K562 (cell line): Measurements from ENCODE around the gene LY6G6C. TPM values are rescaled to one million over a fixed set of nuclear protein-coding genes. Genes with fewer than 3 reads are reported as not detected.

Experiments
- CREB3 ChIP-seq: fragments of 450-650 bp; conservative IDR thresholded peaks from 2 replicates; pipeline ENCODE4 v1.6.1; 2016; ENCODE audit warnings: missing genetic modification characterization, low read depth, mild to moderate bottlenecking, missing compliant biosample characterization, moderate library complexity
- E2F1 ChIP-seq: sonication (generic); formaldehyde crosslinking; IDR thresholded peaks from 2 replicates; pipeline ENCODE4 v1.8.1; 2023; ENCODE audit warnings: mild to moderate bottlenecking, missing genetic modification reagents, moderate library complexity
- HNRNPH1 ChIP-seq: fragments of 200-400 bp; formaldehyde crosslinking; optimal IDR thresholded peaks from 2 replicates; pipeline ENCODE3; 2017; ENCODE audit warnings: low read depth, mild to moderate bottlenecking, low read length, moderate library complexity
- MEF2D ChIP-seq: conservative IDR thresholded peaks from 2 replicates; pipeline ENCODE4 v1.6.1; 2016; ENCODE audit warnings: low read depth, missing genetic modification characterization, missing compliant biosample characterization
- NCOR1 ChIP-seq: fragments of 450-650 bp; IDR thresholded peaks from 2 replicates; pipeline ENCODE4 v1.6.1; 2016; ENCODE audit warnings: mild to moderate bottlenecking, moderate library complexity
- PATZ1 ChIP-seq: fragments of 250-450 bp; sonication (Bioruptor Pico); IDR thresholded peaks from 2 replicates; pipeline ENCODE4 v1.5.0; 2020; ENCODE audit warnings: mild to moderate bottlenecking, borderline replicate concordance
- SAFB ChIP-seq: fragments of 200-400 bp; formaldehyde crosslinking; IDR thresholded peaks from 2 replicates; pipeline ENCODE4 v1.6.1; 2017; ENCODE audit warnings: low read depth, low read length, borderline replicate concordance
- STAT6 ChIP-seq: sonication (generic); formaldehyde crosslinking; IDR thresholded peaks from 2 replicates; pipeline ENCODE4 v1.8.1; 2023; ENCODE audit warnings: mild to moderate bottlenecking, missing genetic modification reagents
- TCF15 ChIP-seq: fragments of 250-450 bp; sonication (Bioruptor Pico); IDR thresholded peaks from 2 replicates; pipeline ENCODE4 v1.8.0; 2022; ENCODE audit warnings: moderate library complexity, mild to moderate bottlenecking, inconsistent platforms
- TSC22D4 ChIP-seq: fragments of 450-650 bp; IDR thresholded peaks from 2 replicates; pipeline ENCODE4 v1.6.1; 2016; ENCODE audit warnings: missing genetic modification characterization, missing biosample characterization, control low read depth
- XRCC4 ChIP-seq: IDR thresholded peaks from one replicate; pipeline ENCODE4 v1.6.1; 2011; ENCODE audit not compliant: insufficient read depth, insufficient read length; ENCODE audit errors: extremely low read depth
- ZBTB11 ChIP-seq, 3 experiments: fragments of 200-800 bp in 1 of 3; fragments of 250-450 bp in 1 of 3; fragments of 450-650 bp in 1 of 3; sonication (Bioruptor Pico) in 1 of 3; sonication (Bioruptor generic) in 1 of 3; formaldehyde crosslinking in 1 of 3; IDR thresholded peaks; 2 replicates each; pipeline versions ENCODE4 v1.6.1 to v1.8.0; 2016 to 2022; ENCODE audit warnings: mild to moderate bottlenecking in 2 of 3, missing genetic modification characterization in 2 of 3, missing compliant biosample characterization in 1 of 3, moderate library complexity in 1 of 3
- ZKSCAN1 ChIP-seq: fragments of 150-350 bp; IDR thresholded peaks from 2 replicates; pipeline ENCODE4 v1.6.1; 2016; ENCODE audit warnings: low read depth, low read length
- ZNF79 ChIP-seq: fragments of 250-450 bp; sonication (Bioruptor Pico); IDR thresholded peaks from 2 replicates; pipeline ENCODE4 v1.4.0; 2020; ENCODE audit warnings: low read depth, mild to moderate bottlenecking, moderate library complexity
- polyA plus RNA-seq, 8 experiments: library from polyadenylated mRNA; depleted of rRNA in 4 of 8; stranded (reverse) in 5 of 8; unstranded in 3 of 8; fragments of >200 nt; fragmentation: Nextera tagmentation in 2 of 8; fragmentation: Illumina TruSeq in 1 of 8; extraction: Ambion mirVana in 2 of 8; extraction: Trizol in 1 of 8; gene quantifications; 2 replicates each; pipeline versions ENCODE4 v1.2.1 to v1.2.3, GENCODE V29; 2011 to 2014; ENCODE audit warnings: inconsistent platforms in 1 of 8, missing spikeins in 1 of 8
- total RNA-seq, 7 experiments: library from RNA; depleted of rRNA in 6 of 7; stranded (reverse); fragments of >200 nt in 6 of 7; fragmentation: Illumina TruSeq in 2 of 7; extraction: Trizol in 2 of 7; gene quantifications; 2 replicates each; pipeline versions ENCODE4 v1.2.1 to v1.2.3, GENCODE V29; 2011 to 2021; ENCODE audit warnings: low replicate concordance in 1 of 7

LY6G6C gene
- total and polyA plus RNA-seq, 9 of the 15 experiments (the other 6 are each of a cell fraction or from before 2014, with no cell fraction given) = 0.06 to 0.20 TPM; not detected in 7

- TF ChIP-seq PATZ1 (CRISPR knock-in tag) (no peak), TSC22D4 (no peak), MEF2D (tag) (no peak), CREB3 (tag) (no peak), HNRNPH1 (no peak), ZBTB11 (CRISPR knock-in tag; IDR thresholded peaks at IDR 0.05) (no peak), TCF15 (CRISPR knock-in tag) (no peak), SAFB (no peak), XRCC4 (no peak), ZNF79 (no peak), ZKSCAN1 (no peak), E2F1 (CRISPR knock-in tag) (no peak), NCOR1 (no peak), STAT6 (CRISPR knock-in tag) (no peak)
These were observed 41.1 kb downstream of the LY6G6C start, which contains the start of gene LY6G5C (continued) for GRCh38 chr6:31680226-31681134.
